B cell (primary cell): ENCODE data around the gene LENEP.
A peak's percentile ranks its signal among the peaks of the same experiment; 100 is the strongest.

Source experiments
- CTCF ChIP-seq: fragments of 200-600 bp; IDR thresholded peaks from one replicate; pipeline ENCODE4 v1.8.0; 2022; ENCODE audit warnings: antibody characterized with exemption, mild to moderate bottlenecking
- EZH2 ChIP-seq: IDR thresholded peaks from 2 replicates; pipeline ENCODE4 v1.6.1; 2012; ENCODE audit warnings: borderline replicate concordance, low read depth, mild to moderate bottlenecking, moderate library complexity, low read length; ENCODE audit not compliant: insufficient read depth, poor library complexity, severe bottlenecking

GRCh38 chr1:154943649-154944400, 49.6 kb upstream of the LENEP start:
- peak; percentile 71 for TF ChIP-seq CTCF
- TF ChIP-seq EZH2 = no peak
